Measurements from ENCODE around the gene NXPE3. TPM values are rescaled to one million over a fixed set of nuclear protein-coding genes. Genes with fewer than 3 reads are reported as not detected.

The NXPE3 gene
- total and polyA plus RNA-seq, 9 of the 15 experiments (the other 6 are each of a cell fraction or from before 2014, with no cell fraction given) = 0.25 to 2.5 (median 0.95) TPM

- no peak for TF ChIP-seq ZNF277 (CRISPR knock-in tag; IDR thresholded peaks at IDR 0.05; ENCODE audit: borderline replicate concordance)
- no peak for TF ChIP-seq ZSCAN29 (IDR thresholded peaks at IDR 0.05)
- no peak for TF ChIP-seq FOXM1 (IDR thresholded peaks at IDR 0.05; ENCODE audit: low read depth)
- TF ChIP-seq FOXM1 (CRISPR knock-in tag; IDR thresholded peaks at IDR 0.05; ENCODE audit: low read depth) = no peak
- TF ChIP-seq FOSL1 (tag; conservative IDR thresholded peaks at IDR 0.05) = peak; percentile 88
- TF ChIP-seq CBX2 (IDR thresholded peaks at IDR 0.05; ENCODE audit: insufficient read depth, low read length, poor library complexity, severe bottlenecking) = no peak
- TF ChIP-seq ZNF316 (IDR thresholded peaks at IDR 0.05) = peak; percentile 63
- no peak for TF ChIP-seq HCFC1 (IDR thresholded peaks at IDR 0.05; ENCODE audit: low read depth, low read length)
- TF ChIP-seq KHSRP (IDR thresholded peaks at IDR 0.05) = no peak
- peak; percentile 57 for TF ChIP-seq TCF3 (CRISPR knock-in tag; IDR thresholded peaks at IDR 0.05)
- TF ChIP-seq NR2C2 (CRISPR knock-in tag; IDR thresholded peaks at IDR 0.05) = no peak
- no peak for TF ChIP-seq NR2C2 (tag; IDR thresholded peaks at IDR 0.05)
- TF ChIP-seq SRSF9 (IDR thresholded peaks at IDR 0.05; ENCODE audit: borderline replicate concordance, low read depth, low read length) = no peak
- TF ChIP-seq NRF1 (conservative IDR thresholded peaks at IDR 0.05 in 1 of 2, IDR thresholded peaks at IDR 0.05 in 1 of 2) = no peak
- TF ChIP-seq SMARCE1 (IDR thresholded peaks at IDR 0.05) = peak; percentile 41; the same call in 1 of the 2 replicates
- TF ChIP-seq ZBTB26 (CRISPR knock-in tag; IDR thresholded peaks at IDR 0.05) = no peak
- TF ChIP-seq POLR2B (IDR thresholded peaks at IDR 0.05; ENCODE audit: low read depth, partially characterized antibody) = no peak
- TF ChIP-seq ZNF224 (CRISPR knock-in tag; IDR thresholded peaks at IDR 0.05) = no peak
- TF ChIP-seq TAL1 (IDR thresholded peaks at IDR 0.05) = peak; percentile 16; the same call in 1 of the 2 replicates
- no peak for TF ChIP-seq ZNF174 (CRISPR knock-in tag; IDR thresholded peaks at IDR 0.05)
- no peak for TF ChIP-seq FOS (IDR thresholded peaks at IDR 0.05; ENCODE audit: extremely low read depth, insufficient read length)
- peak; percentile 48; the same call in 1 of the 2 replicates for TF ChIP-seq C11orf30 (IDR thresholded peaks at IDR 0.05; ENCODE audit: low read depth)
- TF ChIP-seq ZEB2 (IDR thresholded peaks at IDR 0.05) = no peak
- no peak for TF ChIP-seq STAT5B (CRISPR knock-in tag; IDR thresholded peaks at IDR 0.05)
- TF ChIP-seq MAX (CRISPR knock-in tag; IDR thresholded peaks at IDR 0.05) = no peak
- no peak for TF ChIP-seq ZNF197 (CRISPR knock-in tag; IDR thresholded peaks at IDR 0.05; ENCODE audit: low read depth)
- TF ChIP-seq ZNF23 (CRISPR knock-in tag; IDR thresholded peaks at IDR 0.05) = no peak
- TF ChIP-seq THRAP3 (IDR thresholded peaks at IDR 0.05; ENCODE audit: borderline replicate concordance) = no peak
- TF ChIP-seq HNRNPH1 (optimal IDR thresholded peaks at IDR 0.05; ENCODE audit: low read depth, low read length) = no peak
- TF ChIP-seq NEUROD1 (IDR thresholded peaks at IDR 0.05; ENCODE audit: borderline replicate concordance, low read depth, low read length, partially characterized antibody) = no peak
Measured at GRCh38 chr3:101730839-101731238, 48.2 kb upstream of the NXPE3 start (continued).

All from K562 (cell line).